ENCODE results near the gene KCNJ1. TPM values are rescaled to one million over a fixed set of nuclear protein-coding genes. Genes with fewer than 3 reads are reported as not detected.
A peak's percentile ranks its signal among the peaks of the same experiment; 100 is the strongest.

Gene KCNJ1
- total and polyA plus RNA-seq, 10 of the 15 experiments (the other 5 are each of a cell fraction or from before 2014, with no cell fraction given): not detected

- TF ChIP-seq FOS (IDR thresholded peaks at IDR 0.05; ENCODE audit: borderline replicate concordance, extremely low read depth, insufficient read length) (no peak), SPI1 (IDR thresholded peaks at IDR 0.05; ENCODE audit: borderline replicate concordance, insufficient read depth, low read depth, low read length) (no peak), NR2F1 (conservative IDR thresholded peaks at IDR 0.05) (peak; percentile 69; the same call in 1 of the 2 replicates), ASH2L (IDR thresholded peaks at IDR 0.05; ENCODE audit: borderline replicate concordance, low read depth) (0 out of 2 replicates have a peak, but pooled peaks have one; percentile 35), MYC (IDR thresholded peaks at IDR 0.05; ENCODE audit: insufficient read depth, insufficient read length, insufficient replicate concordance, low read length, severe bottlenecking) (no peak), NBN (IDR thresholded peaks at IDR 0.05) (peak; percentile 65; the same call in 1 of the 2 replicates), RELB (IDR thresholded peaks at IDR 0.05; ENCODE audit: low read depth) (peak; percentile 95), CEBPZ (IDR thresholded peaks at IDR 0.05; ENCODE audit: low read depth, low read length) (no peak), ZNF384 (IDR thresholded peaks at IDR 0.05; ENCODE audit: borderline replicate concordance, low read depth, low read length) (peak; percentile 74), TARDBP (IDR thresholded peaks at IDR 0.05; ENCODE audit: borderline replicate concordance) (no peak), MLLT1 (IDR thresholded peaks at IDR 0.05) (peak; percentile 82), ZNF274 (IDR thresholded peaks at IDR 0.05; ENCODE audit: insufficient read depth, insufficient read length) (no peak), SKIL (IDR thresholded peaks at IDR 0.05; ENCODE audit: low read depth, poor library complexity, severe bottlenecking) (peak; percentile 62), MEF2A (IDR thresholded peaks at IDR 0.05; ENCODE audit: insufficient read depth, low read depth, low read length) (no peak), SUPT20H (IDR thresholded peaks at IDR 0.05; ENCODE audit: borderline replicate concordance, control insufficient read depth, low read depth, low read length) (no peak), GATAD2B (conservative IDR thresholded peaks at IDR 0.05; ENCODE audit: low read depth) (peak; percentile 63), EGR1 (IDR thresholded peaks at IDR 0.05; ENCODE audit: borderline replicate concordance in 1 of 2, low read depth in 2 of 2, low read length in 2 of 2) (no peak), EP300 (IDR thresholded peaks at IDR 0.05; ENCODE audit: borderline replicate concordance in 1 of 2, control insufficient read depth in 1 of 2, low read depth in 2 of 2, low read length in 2 of 2) (peak; percentile 82 to 86; a peak in 3 of 4 replicates), CBX5 (IDR thresholded peaks at IDR 0.05; ENCODE audit: low read depth) (no peak)
These were observed 36.6 kb downstream of the KCNJ1 start (continued) for GRCh38 chr11:128830290-128831173.

Measured in GM12878 (cell line).